Tibial nerve (tissue), 4 donors: Measurements from ENCODE around the gene INSYN1. TPM values are rescaled to one million over a fixed set of nuclear protein-coding genes. Genes with fewer than 3 reads are reported as not detected.
A peak's percentile ranks its signal among the peaks of the same experiment; 100 is the strongest.

Experiments used
- DNase-seq, 2 donors: peaks; one replicate each; pipeline ENCODE4 v3.0.0-alpha.2; 2019; ENCODE audit warnings: low spot score in 2 of 2
- H3K27ac ChIP-seq, 4 donors: fragments of 200-600 bp; sonication (generic) in 3 of 4; one replicate each; pipeline ENCODE4 v1.5.1; 2017 to 2019; ENCODE audit warnings: mild to moderate bottlenecking in 1 of 4
- H3K27me3 ChIP-seq, 2 donors: fragments of 200-600 bp; sonication (generic) in 1 of 2; one replicate each; pipeline versions ENCODE4 v1.5.1 to v1.6.0; 2017 to 2019
- H3K36me3 ChIP-seq, 3 donors: fragments of 200-600 bp; sonication (generic); one replicate each; pipeline ENCODE4 v1.5.1; 2018 to 2019
- H3K4me1 ChIP-seq, 4 donors: fragments of 200-600 bp; sonication (generic) in 3 of 4; one replicate each; pipeline ENCODE4 v1.5.1; 2017 to 2019
- H3K4me3 ChIP-seq, 4 donors: fragments of 200-600 bp; sonication (generic) in 3 of 4; one replicate each; pipeline ENCODE4 v1.5.1; 2017 to 2019; ENCODE audit warnings: mild to moderate bottlenecking in 1 of 4, moderate library complexity in 1 of 4
- H3K9me3 ChIP-seq, 4 donors: fragments of 200-600 bp; sonication (generic) in 3 of 4; one replicate each; pipeline ENCODE4 v1.5.1; 2017 to 2019
- EP300 ChIP-seq, 2 donors: sonication (generic); formaldehyde crosslinking; IDR thresholded peaks; one replicate each; pipeline ENCODE4 v1.6.1; 2017; ENCODE audit warnings: antibody characterized with exemption in 2 of 2, mild to moderate bottlenecking in 1 of 2
- POLR2A ChIP-seq, 2 donors: fragments of 450-650 bp; IDR thresholded peaks; one replicate each; pipeline ENCODE4 v1.6.1; 2017; ENCODE audit warnings: antibody characterized with exemption in 2 of 2, mild to moderate bottlenecking in 2 of 2, moderate library complexity in 2 of 2
- WGBS, 2 donors: methylation state at CpG; one replicate each; pipeline ENCODE4 v1.1.5; 2018; 5-methylcytosine and 5-hydroxymethylcytosine counted together
- total RNA-seq, 4 donors: library from RNA; depleted of rRNA; stranded (reverse); fragments of >200 nt; gene quantifications; one replicate each; pipeline ENCODE4 v1.1.0, GENCODE V29; 2016
- TF ChIP-seq, protein P1 (sequence below), 5 experiments: fragments of 200-600 bp in 3 of 5; fragments of 450-650 bp in 2 of 5; sonication (generic) in 3 of 5; IDR thresholded peaks; one replicate each; pipeline ENCODE4 v1.5.1; 2016 to 2019; ENCODE audit warnings: antibody characterized with exemption in 5 of 5, mild to moderate bottlenecking in 3 of 5, moderate library complexity in 2 of 5

Gene INSYN1
- total RNA-seq, 4 donors from 2014 or later = 2.8 to 10.9 (median 6.7) TPM

DNA sequence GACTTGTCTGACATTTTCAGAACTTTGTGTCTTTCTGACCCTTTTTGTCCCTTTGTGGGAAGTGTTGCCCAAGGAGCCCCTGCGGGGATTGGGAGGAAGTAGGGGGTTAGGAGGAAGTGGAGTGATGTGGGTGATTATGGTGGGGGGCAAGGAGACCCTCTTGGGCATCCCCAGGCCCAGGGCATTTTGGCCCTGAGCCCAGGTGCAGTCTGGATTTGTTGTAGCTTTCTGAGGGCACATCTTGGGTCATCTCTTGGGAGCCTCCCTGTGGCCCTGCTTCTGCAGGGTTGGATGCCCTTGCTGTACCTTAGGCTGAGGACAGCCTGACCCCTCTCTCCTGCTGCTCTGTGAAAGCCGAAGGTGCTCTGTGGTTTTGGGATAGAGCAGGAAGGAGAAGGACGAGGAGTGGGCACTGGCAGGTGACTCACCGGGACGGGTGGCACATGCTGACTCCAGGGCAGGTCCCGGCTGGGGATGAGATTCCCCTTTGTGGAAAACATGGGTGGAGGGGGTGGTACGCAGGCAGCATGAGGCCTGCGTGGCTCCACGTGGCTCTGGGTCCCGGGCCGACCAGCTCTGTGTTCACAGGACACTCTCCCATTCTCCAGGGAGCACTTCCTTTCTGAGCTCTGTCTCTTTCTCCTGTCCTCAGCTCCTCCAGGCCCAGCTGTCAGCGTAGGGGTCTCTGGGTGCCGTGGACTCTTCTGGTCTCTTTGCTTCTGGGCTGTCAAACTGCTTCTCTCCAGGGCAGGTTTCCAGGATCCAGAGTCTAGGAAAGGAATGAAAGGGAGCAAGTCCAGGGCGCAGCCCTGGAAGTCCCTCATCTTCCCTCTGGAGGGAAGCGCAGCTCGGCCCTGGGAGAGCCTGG, 57.1 kb downstream of the INSYN1 start:
- no peak overlapping the region for H3K4me3 ChIP-seq
- 60 to 72% methylated on average over 16 of the region's 16 CpGs for WGBS, 2 donors
- H3K36me3 ChIP-seq = peaks cover 0 to under 1% (median 0%) of the 10 kb centered on the region in 3 donors
- no peak for DNase-seq
- H3K27me3 ChIP-seq = no peaks in the 10 kb centered on the region
- H3K9me3 ChIP-seq = no peaks in the 10 kb centered on the region
- peaks cover 0 to 71% (median 27%) of the 10 kb centered on the region in 4 donors for H3K4me1 ChIP-seq
- no peak for TF ChIP-seq EP300 (IDR thresholded peaks at IDR 0.05)
- TF ChIP-seq, protein P1, sequence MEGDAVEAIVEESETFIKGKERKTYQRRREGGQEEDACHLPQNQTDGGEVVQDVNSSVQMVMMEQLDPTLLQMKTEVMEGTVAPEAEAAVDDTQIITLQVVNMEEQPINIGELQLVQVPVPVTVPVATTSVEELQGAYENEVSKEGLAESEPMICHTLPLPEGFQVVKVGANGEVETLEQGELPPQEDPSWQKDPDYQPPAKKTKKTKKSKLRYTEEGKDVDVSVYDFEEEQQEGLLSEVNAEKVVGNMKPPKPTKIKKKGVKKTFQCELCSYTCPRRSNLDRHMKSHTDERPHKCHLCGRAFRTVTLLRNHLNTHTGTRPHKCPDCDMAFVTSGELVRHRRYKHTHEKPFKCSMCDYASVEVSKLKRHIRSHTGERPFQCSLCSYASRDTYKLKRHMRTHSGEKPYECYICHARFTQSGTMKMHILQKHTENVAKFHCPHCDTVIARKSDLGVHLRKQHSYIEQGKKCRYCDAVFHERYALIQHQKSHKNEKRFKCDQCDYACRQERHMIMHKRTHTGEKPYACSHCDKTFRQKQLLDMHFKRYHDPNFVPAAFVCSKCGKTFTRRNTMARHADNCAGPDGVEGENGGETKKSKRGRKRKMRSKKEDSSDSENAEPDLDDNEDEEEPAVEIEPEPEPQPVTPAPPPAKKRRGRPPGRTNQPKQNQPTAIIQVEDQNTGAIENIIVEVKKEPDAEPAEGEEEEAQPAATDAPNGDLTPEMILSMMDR (IDR thresholded peaks at IDR 0.05) = no peak
- no peak for TF ChIP-seq POLR2A (IDR thresholded peaks at IDR 0.05)
- peak overlapping the region in 1 of 4 donors; percentile 41 for H3K27ac ChIP-seq

DNA sequence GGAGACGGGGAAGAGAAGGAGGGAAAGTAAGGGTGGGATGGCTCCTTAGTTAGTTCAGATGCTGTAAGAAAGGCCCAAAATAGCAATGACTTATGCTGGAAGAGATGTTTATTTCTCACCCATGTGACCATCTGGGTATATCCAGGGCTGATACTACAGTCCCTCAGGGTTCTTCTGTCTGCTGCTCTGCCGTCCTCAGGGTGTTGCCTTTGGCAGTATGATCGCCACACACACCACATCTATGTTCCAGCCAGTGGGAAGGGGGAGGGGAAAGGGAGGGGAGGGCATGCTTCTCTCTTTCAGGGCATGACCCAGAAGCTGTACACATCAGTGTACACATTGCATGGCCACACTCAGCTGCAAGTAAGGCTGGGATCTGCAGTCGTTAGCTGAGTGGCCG, 58.7 kb downstream of the INSYN1 start:
- Histone ChIP-seq H3K36me3 (no peaks in the 10 kb centered on the region), H3K27ac (no peak overlapping the region), H3K9me3 (no peaks in the 10 kb centered on the region), H3K27me3 (no peaks in the 10 kb centered on the region), H3K4me3 (no peak overlapping the region), H3K4me1 (peaks cover 0 to 82% (median 29%) of the 10 kb centered on the region in 4 donors)
- no peak for DNase-seq
- no peak for TF ChIP-seq POLR2A (IDR thresholded peaks at IDR 0.05)
- no peak for TF ChIP-seq EP300 (IDR thresholded peaks at IDR 0.05)
- TF ChIP-seq, protein P1 (IDR thresholded peaks at IDR 0.05) = no peak
- 51 to 56% methylated on average over 5 of the region's 5 CpGs for WGBS, 2 donors

DNA sequence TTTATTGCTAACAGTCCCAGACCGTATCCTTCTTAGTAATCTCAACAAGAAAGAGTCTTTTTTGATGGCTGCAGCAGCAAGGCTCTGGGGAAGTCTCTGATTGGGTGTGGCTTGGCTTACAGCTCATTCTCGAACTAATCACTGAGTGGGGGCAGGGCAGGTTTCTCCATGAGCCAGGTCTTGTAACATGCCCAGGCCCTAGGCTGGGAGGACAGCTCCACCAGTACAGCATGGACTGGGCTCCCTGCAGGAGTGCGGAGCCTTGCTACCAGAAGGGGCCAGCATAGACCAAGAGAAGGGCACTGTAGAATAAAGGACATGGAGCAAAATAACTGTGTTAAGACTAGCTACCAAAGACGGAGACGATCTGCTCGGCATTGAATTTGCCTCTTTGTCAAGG, 61.8 kb downstream of the INSYN1 start:
- DNase-seq = peak; percentile 68 to 79
- 19 to 21% methylated on average over 6 of the region's 6 CpGs for WGBS, 2 donors
- no peaks in the 10 kb centered on the region for H3K9me3 ChIP-seq
- H3K27ac ChIP-seq = peak overlapping the region in 1 of 4 donors; percentile 56
- H3K4me3 ChIP-seq = no peak overlapping the region
- no peaks in the 10 kb centered on the region for H3K36me3 ChIP-seq
- TF ChIP-seq EP300 (IDR thresholded peaks at IDR 0.05) (peak in 1 of 2 donors; percentile 12), POLR2A (IDR thresholded peaks at IDR 0.05) (no peak)
- TF ChIP-seq, protein P1 (IDR thresholded peaks at IDR 0.05) = peak in 2 of 5 experiments; percentile 21 to 35
- no peaks in the 10 kb centered on the region for H3K27me3 ChIP-seq
- H3K4me1 ChIP-seq = peaks cover 0 to 94% (median 31%) of the 10 kb centered on the region in 4 donors

DNA sequence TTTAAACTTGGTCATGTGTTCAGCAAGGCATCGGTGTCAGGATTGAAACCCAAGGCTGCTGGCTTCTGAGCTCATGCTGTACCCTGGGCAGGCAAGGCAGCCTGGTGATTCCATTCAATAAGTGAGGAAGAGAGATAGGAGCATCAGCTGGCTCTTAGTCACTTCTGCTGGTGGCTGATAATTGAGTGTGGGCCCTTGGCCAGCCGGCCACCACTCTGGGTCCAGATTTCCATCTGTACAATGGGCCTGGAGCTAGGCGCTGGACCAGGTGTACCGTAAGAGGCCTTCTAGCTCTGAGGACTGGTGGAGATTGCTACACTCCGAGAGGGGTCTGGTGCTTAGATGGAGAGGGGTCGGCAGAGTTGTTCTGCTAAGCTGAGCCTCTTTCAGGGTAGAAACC, 64.7 kb downstream of the INSYN1 start:
- H3K27me3 ChIP-seq = peaks cover 0 to 3% of the 10 kb centered on the region in 2 donors
- H3K36me3 ChIP-seq = no peaks in the 10 kb centered on the region
- H3K4me1 ChIP-seq = peaks cover 0 to 90% (median 36%) of the 10 kb centered on the region in 4 donors
- no peaks in the 10 kb centered on the region for H3K9me3 ChIP-seq
- 78 to 90% methylated on average over 6 of the region's 6 CpGs for WGBS, 2 donors
- H3K4me3 ChIP-seq = no peak overlapping the region
- no peak for DNase-seq
- TF ChIP-seq, protein P1 (IDR thresholded peaks at IDR 0.05) = no peak
- TF ChIP-seq EP300 (IDR thresholded peaks at IDR 0.05) = no peak
- TF ChIP-seq POLR2A (IDR thresholded peaks at IDR 0.05) = no peak
- peak overlapping the region in 2 of 4 donors; percentile 62 to 64 for H3K27ac ChIP-seq

DNA sequence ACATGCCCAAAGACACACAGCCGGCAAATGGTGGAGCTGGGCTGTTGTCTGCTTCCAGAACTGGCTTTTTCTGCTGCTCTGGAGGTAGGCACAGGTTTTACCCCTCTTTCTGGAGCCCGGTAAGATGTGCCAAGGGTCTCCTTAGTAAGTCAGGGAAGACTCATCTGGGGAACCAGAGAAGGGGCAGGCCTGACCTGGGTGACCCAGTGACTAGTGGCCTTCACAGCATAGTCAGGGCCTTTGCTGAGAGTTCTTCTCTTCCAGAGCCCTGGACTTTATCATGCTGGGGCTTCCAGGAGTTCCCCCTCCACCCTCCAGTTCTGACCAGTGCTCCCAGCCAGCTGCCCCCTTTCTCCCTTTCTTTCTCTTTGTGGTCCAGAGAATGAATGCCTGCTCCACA, 65.8 kb downstream of the INSYN1 start:
- no peak for DNase-seq
- no peak overlapping the region for H3K4me3 ChIP-seq
- no peaks in the 10 kb centered on the region for H3K36me3 ChIP-seq
- 93 to 100% methylated on average over 2 of the region's 2 CpGs for WGBS, 2 donors
- H3K4me1 ChIP-seq = peaks cover 0 to 84% (median 38%) of the 10 kb centered on the region in 4 donors
- peaks cover 0 to 3% of the 10 kb centered on the region in 2 donors for H3K27me3 ChIP-seq
- peak overlapping the region in 2 of 4 donors; percentile 62 to 90 for H3K27ac ChIP-seq
- no peaks in the 10 kb centered on the region for H3K9me3 ChIP-seq
- TF ChIP-seq, protein P1 (IDR thresholded peaks at IDR 0.05) = no peak
- TF ChIP-seq EP300 (IDR thresholded peaks at IDR 0.05) = no peak
- no peak for TF ChIP-seq POLR2A (IDR thresholded peaks at IDR 0.05)
